Hepatocyte (in vitro differentiated cells): ENCODE results near the gene LTK. TPM values are rescaled to one million over a fixed set of nuclear protein-coding genes. Genes with fewer than 3 reads are reported as not detected.

ENCODE experiments used
- DNase-seq: peaks from one replicate; pipeline ENCODE4 v3.0.0-alpha.2; 2016; ENCODE audit warnings: low spot score
- H2AFZ ChIP-seq: fragments of 200-600 bp; sonication (generic); 2 replicates; pipeline ENCODE4 v1.6.0; 2016; ENCODE audit warnings: antibody characterized with exemption, mild to moderate bottlenecking
- H3K27ac ChIP-seq: fragments of 200-600 bp; sonication (generic); 2 replicates; pipeline ENCODE4 v1.5.1; 2016; ENCODE audit warnings: mild to moderate bottlenecking
- H3K27me3 ChIP-seq: fragments of 200-600 bp; sonication (generic); 2 replicates; pipeline ENCODE4 v1.6.1; 2016
- H3K36me3 ChIP-seq: fragments of 200-600 bp; sonication (generic); replicated peaks from 2 replicates; pipeline ENCODE4 v1.5.1; 2016; ENCODE audit warnings: low read depth; ENCODE audit not compliant: insufficient read depth
- H3K4me1 ChIP-seq: fragments of 200-600 bp; sonication (generic); 2 replicates; pipeline ENCODE4 v1.5.1; 2016; ENCODE audit warnings: mild to moderate bottlenecking, moderate library complexity; ENCODE audit not compliant: insufficient read depth
- H3K4me2 ChIP-seq: fragments of 200-600 bp; sonication (generic); 2 replicates; pipeline ENCODE4 v1.6.0; 2016
- H3K4me3 ChIP-seq: fragments of 200-600 bp; sonication (generic); 2 replicates; pipeline ENCODE4 v1.5.1; 2016; ENCODE audit warnings: mild to moderate bottlenecking
- H3K79me2 ChIP-seq: fragments of 200-600 bp; sonication (generic); 2 replicates; pipeline ENCODE4 v1.6.0; 2017; ENCODE audit warnings: mild to moderate bottlenecking
- H3K9me2 ChIP-seq: fragments of 200-600 bp; sonication (generic); replicated peaks from 2 replicates; pipeline ENCODE4 v1.6.0; 2017; ENCODE audit warnings: mild to moderate bottlenecking; ENCODE audit not compliant: insufficient read depth
- H3K9me3 ChIP-seq: fragments of 200-600 bp; sonication (generic); 2 replicates; pipeline ENCODE4 v1.5.1; 2016; ENCODE audit warnings: low read depth, mild to moderate bottlenecking
- H4K20me1 ChIP-seq: fragments of 200-600 bp; sonication (generic); 2 replicates; pipeline ENCODE4 v1.6.0; 2016; ENCODE audit warnings: mild to moderate bottlenecking; ENCODE audit not compliant: insufficient read depth, poor library complexity, severe bottlenecking
- EZH2 ChIP-seq: fragments of 200-600 bp; sonication (generic); IDR thresholded peaks from 2 replicates; pipeline ENCODE4 v1.6.1; 2016; ENCODE audit warnings: antibody characterized with exemption, mild to moderate bottlenecking, borderline replicate concordance
- EZH2phosphoT487 ChIP-seq: fragments of 200-600 bp; sonication (generic); IDR thresholded peaks from one replicate; pipeline ENCODE4 v1.6.1; 2018; ENCODE audit warnings: antibody characterized with exemption, mild to moderate bottlenecking, low read depth, moderate library complexity; ENCODE audit not compliant: unreplicated experiment, severe bottlenecking
- WGBS: methylation state at CpG from one replicate; pipeline ENCODE4 v1.1.6; 2016; ENCODE audit warnings: low lambda C conversion rate; ENCODE audit errors: missing lambda C conversion rate; 5-methylcytosine and 5-hydroxymethylcytosine counted together
- polyA plus RNA-seq: library from polyadenylated mRNA; unstranded; fragments of >200 nt; fragmentation: Nextera tagmentation; extraction: Ambion mirVana; gene quantifications from 2 replicates; pipeline ENCODE4 v1.2.1, GENCODE V29; 2016
- total RNA-seq: library from RNA; depleted of rRNA; stranded (reverse); fragments of >200 nt; gene quantifications from 2 replicates; pipeline ENCODE4 v1.2.3, GENCODE V29; 2014
- TF ChIP-seq, protein P1 (sequence below): fragments of 200-600 bp; sonication (generic); IDR thresholded peaks from 2 replicates; pipeline ENCODE4 v1.5.1; 2016; ENCODE audit warnings: antibody characterized with exemption, mild to moderate bottlenecking; ENCODE audit not compliant: poor library complexity

LTK gene
- total and polyA plus RNA-seq, 2 experiments from 2014 or later, result 0.83 to 1.2 TPM

GRCh38 chr15:41558400-41559238 is 45.0 kb upstream of the LTK start, which contains the start of gene TYRO3:
Gene TYRO3 (plus strand): TSS chr15:41559212. CDS start chr15:41559258, 46 bp downstream.
- Histone ChIP-seq H2AFZ (peak within 1 kb of the TSS; percentile 66), H3K27me3 (no peaks in the 10 kb centered on the region), H3K36me3 (no peaks in the 10 kb centered on the region), H3K4me2 (peak within 1 kb of the TSS; percentile 97), H3K9me2 (no peaks in the 10 kb centered on the region), H3K4me3 (peak within 1 kb of the TSS; percentile 86), H3K9me3 (no peaks in the 10 kb centered on the region), H3K27ac (peak within 1 kb of the TSS; percentile 80), H4K20me1 (no peaks in the 10 kb centered on the region), H3K79me2 (peaks cover 23% of the 10 kb centered on the region), H3K4me1 (peaks cover 46% of the 10 kb centered on the region)
- TF ChIP-seq, protein P1, sequence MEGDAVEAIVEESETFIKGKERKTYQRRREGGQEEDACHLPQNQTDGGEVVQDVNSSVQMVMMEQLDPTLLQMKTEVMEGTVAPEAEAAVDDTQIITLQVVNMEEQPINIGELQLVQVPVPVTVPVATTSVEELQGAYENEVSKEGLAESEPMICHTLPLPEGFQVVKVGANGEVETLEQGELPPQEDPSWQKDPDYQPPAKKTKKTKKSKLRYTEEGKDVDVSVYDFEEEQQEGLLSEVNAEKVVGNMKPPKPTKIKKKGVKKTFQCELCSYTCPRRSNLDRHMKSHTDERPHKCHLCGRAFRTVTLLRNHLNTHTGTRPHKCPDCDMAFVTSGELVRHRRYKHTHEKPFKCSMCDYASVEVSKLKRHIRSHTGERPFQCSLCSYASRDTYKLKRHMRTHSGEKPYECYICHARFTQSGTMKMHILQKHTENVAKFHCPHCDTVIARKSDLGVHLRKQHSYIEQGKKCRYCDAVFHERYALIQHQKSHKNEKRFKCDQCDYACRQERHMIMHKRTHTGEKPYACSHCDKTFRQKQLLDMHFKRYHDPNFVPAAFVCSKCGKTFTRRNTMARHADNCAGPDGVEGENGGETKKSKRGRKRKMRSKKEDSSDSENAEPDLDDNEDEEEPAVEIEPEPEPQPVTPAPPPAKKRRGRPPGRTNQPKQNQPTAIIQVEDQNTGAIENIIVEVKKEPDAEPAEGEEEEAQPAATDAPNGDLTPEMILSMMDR, result no peak
- no peak for TF ChIP-seq EZH2phosphoT487
- no peak for TF ChIP-seq EZH2
- WGBS, result 5% methylated on average over 10 of the region's 81 CpGs
- DNase-seq, result peak; percentile 86

- Histone ChIP-seq H3K9me3 (no peaks in the 10 kb centered on the region), H3K27ac (peak overlapping the region; percentile 80), H3K9me2 (no peaks in the 10 kb centered on the region), H3K36me3 (no peaks in the 10 kb centered on the region), H2AFZ (peak overlapping the region; percentile 66), H3K27me3 (no peaks in the 10 kb centered on the region), H3K79me2 (peaks cover 23% of the 10 kb centered on the region), H4K20me1 (no peaks in the 10 kb centered on the region), H3K4me1 (peaks cover 39% of the 10 kb centered on the region), H3K4me3 (no peak overlapping the region), H3K4me2 (peak overlapping the region; percentile 97)
- TF ChIP-seq EZH2, result no peak
- TF ChIP-seq, protein P1, result peak; percentile 97
- WGBS, result 13% methylated on average over 7 of the region's 7 CpGs
- DNase-seq, result peak; percentile 89
Measured at GRCh38 chr15:41557673-41558399, 44.2 kb upstream of the LTK start.

- H3K27me3 ChIP-seq, result no peaks in the 10 kb centered on the region
- H3K36me3 ChIP-seq, result no peaks in the 10 kb centered on the region
- no peak overlapping the region for H2AFZ ChIP-seq
- H3K4me2 ChIP-seq, result no peak overlapping the region
- no peaks in the 10 kb centered on the region for H3K9me3 ChIP-seq
- H3K27ac ChIP-seq, result no peak overlapping the region
- no peak for DNase-seq
- H3K4me3 ChIP-seq, result no peak overlapping the region
- H3K79me2 ChIP-seq, result peaks cover 22% of the 10 kb centered on the region
- 89% methylated on average over 4 of the region's 5 CpGs for WGBS
- TF ChIP-seq, protein P1, result no peak
- TF ChIP-seq EZH2, result no peak
- no peaks in the 10 kb centered on the region for H4K20me1 ChIP-seq
- no peaks in the 10 kb centered on the region for H3K9me2 ChIP-seq
- H3K4me1 ChIP-seq, result peaks cover 27% of the 10 kb centered on the region
Measured at GRCh38 chr15:41556677-41557076, 43.0 kb upstream of the LTK start.
